ENCODE results near the gene RAB11FIP2.

RAB11FIP2 gene

GRCh38 chr10:117972168-117972837, 74.4 kb downstream of the RAB11FIP2 start:
- ChIA-PET POLR2A (no interaction called here), CTCF (no interaction called here)

GRCh38 chr10:117970962-117971361, 75.8 kb downstream of the RAB11FIP2 start:
- no peak for DNase-seq (ENCODE audit: extremely low spot score)
- POLR2A ChIA-PET: no interaction called here
- TF ChIP-seq ZNF384 (IDR thresholded peaks at IDR 0.05) (no peak), L3MBTL2 (conservative IDR thresholded peaks at IDR 0.05) (no peak), ARNT (IDR thresholded peaks at IDR 0.05) (no peak), SUZ12 (IDR thresholded peaks at IDR 0.05) (no peak), FOXA1 (IDR thresholded peaks at IDR 0.05) (no peak), NFRKB (IDR thresholded peaks at IDR 0.05) (no peak), TARDBP (IDR thresholded peaks at IDR 0.05) (no peak), LEF1 (IDR thresholded peaks at IDR 0.05; ENCODE audit: borderline replicate concordance) (no peak), FOXK2 (IDR thresholded peaks at IDR 0.05) (no peak), FOXM1 (IDR thresholded peaks at IDR 0.05; ENCODE audit: borderline replicate concordance) (no peak), PKNOX1 (IDR thresholded peaks at IDR 0.05) (no peak), HDGF (IDR thresholded peaks at IDR 0.05; ENCODE audit: borderline replicate concordance) (no peak), BHLHE40 (IDR thresholded peaks at IDR 0.05; ENCODE audit: borderline replicate concordance) (no peak), ELF4 (IDR thresholded peaks at IDR 0.05) (no peak), CTBP1 (IDR thresholded peaks at IDR 0.05; ENCODE audit: borderline replicate concordance) (no peak), SP1 (IDR thresholded peaks at IDR 0.05) (no peak)
- CTCF ChIA-PET: no interaction called here

More at GRCh38 chr10:117972168-117972837, 74.4 kb downstream of the RAB11FIP2 start:
- DNase-seq (ENCODE audit: extremely low spot score): no peak
- TF ChIP-seq ELF4 (IDR thresholded peaks at IDR 0.05) (no peak), ARNT (IDR thresholded peaks at IDR 0.05) (no peak), LEF1 (IDR thresholded peaks at IDR 0.05; ENCODE audit: borderline replicate concordance) (no peak)

- TF ChIP-seq SUZ12 (IDR thresholded peaks at IDR 0.05) (no peak), NFRKB (IDR thresholded peaks at IDR 0.05) (no peak), LEF1 (IDR thresholded peaks at IDR 0.05; ENCODE audit: borderline replicate concordance) (no peak), SP1 (IDR thresholded peaks at IDR 0.05) (no peak), TARDBP (IDR thresholded peaks at IDR 0.05) (no peak), L3MBTL2 (conservative IDR thresholded peaks at IDR 0.05) (no peak), FOXK2 (IDR thresholded peaks at IDR 0.05) (no peak), BHLHE40 (IDR thresholded peaks at IDR 0.05; ENCODE audit: borderline replicate concordance) (no peak), ZNF384 (IDR thresholded peaks at IDR 0.05) (no peak), PKNOX1 (IDR thresholded peaks at IDR 0.05) (no peak), FOXA1 (IDR thresholded peaks at IDR 0.05) (no peak), ELF4 (IDR thresholded peaks at IDR 0.05) (no peak), HDGF (IDR thresholded peaks at IDR 0.05; ENCODE audit: borderline replicate concordance) (no peak), CTBP1 (IDR thresholded peaks at IDR 0.05; ENCODE audit: borderline replicate concordance) (no peak), FOXM1 (IDR thresholded peaks at IDR 0.05; ENCODE audit: borderline replicate concordance) (no peak), ARNT (IDR thresholded peaks at IDR 0.05) (no peak)
- ChIA-PET CTCF (no interaction called here), POLR2A (no interaction called here)
- no peak for DNase-seq (ENCODE audit: extremely low spot score)
Measured at GRCh38 chr10:117969592-117969991, 77.1 kb downstream of the RAB11FIP2 start.

GRCh38 chr10:117968354-117969182, 78.2 kb downstream of the RAB11FIP2 start:
- TF ChIP-seq ZNF384 (IDR thresholded peaks at IDR 0.05) (no peak), PKNOX1 (IDR thresholded peaks at IDR 0.05) (peak; percentile 27; the same call in 1 of the 2 replicates)
- ChIA-PET CTCF (no interaction called here), POLR2A (no interaction called here)
- DNase-seq (ENCODE audit: extremely low spot score): no peak

- no peak for TF ChIP-seq CTBP1 (IDR thresholded peaks at IDR 0.05; ENCODE audit: borderline replicate concordance)
- TF ChIP-seq FOXM1 (IDR thresholded peaks at IDR 0.05; ENCODE audit: borderline replicate concordance): no peak
- TF ChIP-seq PKNOX1 (IDR thresholded peaks at IDR 0.05): peak; percentile 45
- TF ChIP-seq SP1 (IDR thresholded peaks at IDR 0.05): no peak
- no peak for TF ChIP-seq FOXA1 (IDR thresholded peaks at IDR 0.05)
- TF ChIP-seq FOXK2 (IDR thresholded peaks at IDR 0.05): no peak
- TF ChIP-seq ARNT (IDR thresholded peaks at IDR 0.05): no peak
- ChIA-PET CTCF (interaction anchor here (1.0 kb wide), 1 partner anchor 470 kb away, joined by 3 read pairs; no protein-coding TSS in a partner anchor), POLR2A (no interaction called here)
- DNase-seq (ENCODE audit: extremely low spot score): no peak
Measured at GRCh38 chr10:117967149-117967650, 79.5 kb downstream of the RAB11FIP2 start.

Measured in HEK293T (cell line).